NCI-H2196 treated with DMSO at 0.1 percent for 48 hours (cell line): ENCODE data around the gene PANX2.
A peak's percentile ranks its signal among the peaks of the same experiment; 100 is the strongest.

Source experiments
- DNase-seq: peaks from one replicate; lab custom pipeline; 2025; ENCODE audit not compliant: unreplicated experiment; lab: John Stamatoyannopoulos, UW

The PANX2 gene

DNA sequence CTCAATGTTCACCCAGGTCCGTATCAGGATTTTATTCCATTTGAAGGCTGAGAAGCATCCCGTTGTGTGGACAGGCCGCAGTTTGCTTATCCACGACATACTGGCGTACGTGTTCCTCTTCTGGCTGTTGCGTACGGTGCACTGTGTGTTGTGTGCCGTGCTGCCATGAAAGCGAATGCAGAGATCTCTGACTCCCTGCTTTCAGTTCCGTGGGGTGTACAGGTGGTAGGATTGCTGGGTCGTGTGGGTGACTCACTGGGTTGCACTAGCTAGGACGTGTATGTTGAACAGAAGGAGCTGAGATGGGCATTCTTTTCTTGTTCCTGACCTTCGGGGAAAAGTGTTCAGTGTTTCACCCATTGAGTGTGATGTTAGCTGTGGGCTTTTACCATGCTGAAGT lies 40.6 kb downstream of the PANX2 start:
- no peak for DNase-seq

- DNase-seq, result no peak
These were observed 42.7 kb downstream of the PANX2 start for GRCh38 chr22:50213263-50213662.

- no peak for DNase-seq
These were observed 44.9 kb downstream of the PANX2 start for GRCh38 chr22:50215297-50216054.

- DNase-seq, result no peak
These were observed 45.6 kb downstream of the PANX2 start for GRCh38 chr22:50216055-50216683.

GRCh38 chr22:50216684-50217520 lies 46.4 kb downstream of the PANX2 start:
- DNase-seq, result no peak

DNA sequence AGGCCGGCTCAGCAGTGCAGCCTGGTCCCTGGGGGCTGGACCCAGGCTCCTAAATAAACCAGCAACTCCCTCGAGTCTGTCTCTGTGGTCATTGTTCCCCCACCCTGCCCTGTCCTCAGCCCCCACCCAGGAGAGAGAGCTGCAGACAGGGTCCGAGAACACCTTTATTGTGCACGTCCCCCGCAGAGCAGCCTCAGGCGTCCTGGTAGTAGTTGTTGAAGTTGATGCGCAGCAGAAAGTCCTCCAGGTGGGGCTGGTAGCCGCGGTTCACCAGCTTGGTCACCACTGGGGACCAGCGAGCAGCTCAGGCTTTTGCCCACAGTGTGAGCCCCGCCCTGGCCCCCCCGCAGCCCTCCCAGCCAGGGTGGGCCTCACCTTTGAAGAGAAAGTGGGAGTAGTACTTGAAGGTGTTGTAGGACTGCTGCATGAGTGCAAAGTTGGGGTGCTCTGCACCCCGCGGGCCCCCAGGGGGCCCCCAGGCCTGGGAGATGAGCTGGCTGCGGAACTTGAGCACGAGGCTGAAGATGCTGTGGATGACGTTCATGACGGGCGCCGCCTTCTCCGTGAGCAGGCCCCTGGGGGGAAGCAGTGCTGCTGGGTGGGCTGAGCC lies 47.1 kb downstream of the PANX2 start:
- no peak for DNase-seq

GRCh38 chr22:50218153-50218995 lies 47.8 kb downstream of the PANX2 start:
- DNase-seq, result peak; percentile 47

DNA sequence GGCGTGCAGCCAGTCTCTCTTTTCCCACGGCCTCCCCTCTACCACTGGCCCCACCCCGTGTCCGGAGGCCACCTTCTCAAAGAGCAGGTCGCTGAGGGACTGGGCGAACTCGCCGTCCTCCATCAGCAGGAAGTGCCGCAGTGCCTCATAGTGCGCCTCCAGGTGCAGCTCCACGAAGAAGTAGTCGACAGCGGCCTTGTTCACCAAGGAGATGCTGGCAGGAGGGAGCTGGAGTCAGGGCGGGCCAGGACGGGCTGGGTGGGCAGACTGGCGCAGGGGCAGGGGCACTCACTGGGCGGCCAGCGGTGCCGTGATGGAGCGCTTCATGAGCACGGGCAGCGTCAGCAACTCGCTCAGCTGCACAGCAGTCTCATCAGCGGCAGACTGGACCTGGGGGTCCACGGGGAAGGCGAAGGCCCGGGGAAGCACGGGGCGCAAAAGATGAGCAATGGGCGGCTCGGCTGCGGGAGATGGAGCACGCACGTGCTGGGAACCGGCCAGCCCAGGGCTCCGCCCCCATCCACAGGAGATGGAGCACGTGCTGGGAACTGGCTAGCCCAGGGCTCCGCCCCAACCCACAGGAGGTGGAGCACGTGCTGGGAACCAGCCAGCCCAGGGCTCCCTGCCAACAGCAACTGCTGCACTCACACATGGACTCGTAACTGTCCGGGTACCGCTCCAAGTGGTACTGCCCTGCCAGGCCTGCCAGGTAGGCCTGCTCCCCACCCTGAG lies 48.6 kb downstream of the PANX2 start:
- DNase-seq, result peak; percentile 35

DNA sequence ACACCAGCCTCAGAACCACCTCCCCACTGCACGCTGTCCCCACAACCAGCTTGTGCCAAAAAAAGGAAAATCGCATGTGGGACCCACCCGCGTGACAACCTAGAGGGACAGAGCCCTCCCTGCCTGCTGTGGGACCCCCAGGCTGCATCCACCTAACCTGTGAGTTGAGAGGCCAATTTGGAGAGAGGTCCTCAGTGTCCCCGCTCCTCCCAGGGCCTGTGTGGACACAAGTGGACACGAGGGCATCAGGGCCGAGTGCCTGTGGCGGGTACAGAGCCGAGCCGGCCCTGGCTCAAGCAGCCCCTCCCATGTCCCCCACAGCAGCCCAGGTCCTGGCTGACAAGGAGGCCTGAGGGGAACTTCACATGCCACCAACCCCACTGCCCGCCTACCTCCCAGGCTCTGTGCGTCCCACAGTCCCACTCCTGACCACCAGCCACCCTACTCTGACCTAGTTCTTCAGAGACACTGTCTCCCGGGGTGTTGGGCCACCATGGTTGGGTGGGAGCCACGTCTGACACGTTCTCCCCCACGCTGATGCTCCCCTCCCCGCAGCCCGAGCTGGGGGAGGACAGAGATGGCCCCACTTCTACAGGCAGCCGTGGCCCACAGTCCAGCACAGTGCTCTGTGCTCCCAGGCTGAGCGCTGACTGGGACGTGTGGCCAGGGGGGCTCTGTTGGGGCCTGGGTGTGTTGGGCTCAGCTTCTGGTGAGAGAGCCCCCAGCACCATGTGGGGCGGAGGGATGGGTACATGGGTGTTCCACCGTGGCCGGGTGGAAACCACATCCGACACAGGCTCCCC lies 49.5 kb downstream of the PANX2 start:
- no peak for DNase-seq

GRCh38 chr22:50220603-50221409 lies 50.3 kb downstream of the PANX2 start:
- DNase-seq, result no peak

GRCh38 chr22:50221410-50222300 lies 51.1 kb downstream of the PANX2 start:
- DNase-seq, result no peak

GRCh38 chr22:50222508-50222907 lies 52.0 kb downstream of the PANX2 start:
- no peak for DNase-seq

DNA sequence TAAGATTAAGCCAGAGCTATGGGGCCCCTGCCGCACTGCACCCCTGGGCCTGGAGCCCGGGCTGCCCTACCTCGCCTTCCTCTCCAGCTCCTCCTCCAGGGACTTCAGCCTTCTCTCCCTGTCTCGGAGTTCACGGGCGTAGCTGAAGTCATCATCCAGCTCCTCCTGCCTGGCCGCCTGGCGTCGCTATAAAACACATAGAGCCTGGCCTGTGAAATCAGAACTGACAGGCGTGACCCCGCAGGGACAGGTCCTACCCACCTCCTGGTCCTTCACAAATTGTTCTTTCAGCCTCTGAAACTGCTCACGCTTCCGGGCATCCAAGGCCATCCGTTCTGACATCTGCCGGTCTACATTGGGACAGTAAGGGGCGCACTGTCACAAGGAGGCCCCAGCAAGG lies 53.5 kb downstream of the PANX2 start:
- no peak for DNase-seq

- DNase-seq, result no peak
These were observed 54.9 kb downstream of the PANX2 start for GRCh38 chr22:50225200-50225969.

GRCh38 chr22:50226063-50226874 lies 55.7 kb downstream of the PANX2 start:
- DNase-seq, result no peak

- no peak for DNase-seq
These were observed 56.3 kb downstream of the PANX2 start for GRCh38 chr22:50226875-50227165.
